SK-N-SH treated with all-trans-retinoic acid at 6 μM for 48 hours (cell line): ENCODE data around the gene ZC2HC1C.

ENCODE experiments used
- ISL1 ChIP-seq: fragments of 250-450 bp; sonication (Bioruptor Pico); IDR thresholded peaks from 2 replicates; pipeline ENCODE4 v2.1.2; 2022; ENCODE audit warnings: mild to moderate bottlenecking, moderate library complexity
- SNAI2 ChIP-seq: fragments of 250-450 bp; sonication (Bioruptor Pico); IDR thresholded peaks from 2 replicates; pipeline ENCODE4 v1.5.0; 2020; ENCODE audit warnings: mild to moderate bottlenecking, moderate library complexity
- TF ChIP-seq, protein P1 (sequence below): fragments of 250-450 bp; sonication (Bioruptor Pico); IDR thresholded peaks from 2 replicates; pipeline ENCODE4 v1.8.0; 2020; ENCODE audit warnings: mild to moderate bottlenecking, moderate library complexity, borderline replicate concordance

DNA sequence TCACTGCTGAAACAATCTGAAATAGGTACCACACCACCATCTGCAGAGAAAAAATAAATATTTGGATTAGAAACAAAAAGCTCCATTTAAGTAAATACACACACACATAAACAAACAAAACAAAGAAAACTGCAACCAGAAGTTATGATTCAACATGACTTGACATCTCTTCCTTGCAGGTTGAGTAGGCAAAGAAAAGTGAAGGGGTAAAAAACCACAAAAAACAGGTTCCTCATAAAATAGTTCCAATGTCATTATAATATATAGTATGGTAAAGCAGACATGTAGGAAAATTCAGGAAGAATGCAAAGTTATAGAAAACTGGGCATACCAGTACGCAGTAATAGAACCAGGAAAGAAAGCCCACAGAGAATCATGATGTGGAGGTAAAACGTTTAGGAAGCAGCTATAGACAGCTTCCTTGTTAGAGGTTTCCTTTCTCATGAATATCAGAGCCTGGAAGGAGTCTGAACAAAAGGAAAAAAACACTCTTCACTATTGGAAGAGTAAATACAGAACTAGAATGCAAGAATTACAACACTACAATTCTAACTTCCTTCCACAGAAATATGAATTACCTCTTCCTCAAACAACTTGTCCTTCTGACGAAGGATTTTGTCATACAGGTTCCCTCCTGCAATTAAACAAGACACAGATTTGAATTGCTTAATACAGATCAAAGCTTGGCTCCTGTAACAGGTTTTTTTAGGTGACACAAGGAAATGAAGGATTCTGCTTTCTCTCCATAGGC, 51.3 kb downstream of the ZC2HC1C start:
- no peak for TF ChIP-seq SNAI2 (CRISPR knock-in tag)
- no peak for TF ChIP-seq ISL1 (CRISPR knock-in tag)
- TF ChIP-seq, protein P1, sequence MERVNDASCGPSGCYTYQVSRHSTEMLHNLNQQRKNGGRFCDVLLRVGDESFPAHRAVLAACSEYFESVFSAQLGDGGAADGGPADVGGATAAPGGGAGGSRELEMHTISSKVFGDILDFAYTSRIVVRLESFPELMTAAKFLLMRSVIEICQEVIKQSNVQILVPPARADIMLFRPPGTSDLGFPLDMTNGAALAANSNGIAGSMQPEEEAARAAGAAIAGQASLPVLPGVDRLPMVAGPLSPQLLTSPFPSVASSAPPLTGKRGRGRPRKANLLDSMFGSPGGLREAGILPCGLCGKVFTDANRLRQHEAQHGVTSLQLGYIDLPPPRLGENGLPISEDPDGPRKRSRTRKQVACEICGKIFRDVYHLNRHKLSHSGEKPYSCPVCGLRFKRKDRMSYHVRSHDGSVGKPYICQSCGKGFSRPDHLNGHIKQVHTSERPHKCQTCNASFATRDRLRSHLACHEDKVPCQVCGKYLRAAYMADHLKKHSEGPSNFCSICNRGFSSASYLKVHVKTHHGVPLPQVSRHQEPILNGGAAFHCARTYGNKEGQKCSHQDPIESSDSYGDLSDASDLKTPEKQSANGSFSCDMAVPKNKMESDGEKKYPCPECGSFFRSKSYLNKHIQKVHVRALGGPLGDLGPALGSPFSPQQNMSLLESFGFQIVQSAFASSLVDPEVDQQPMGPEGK (CRISPR knock-in tag), result no peak
